GM18870 (cell line): ENCODE data around the gene CABLES1.
"Not testable (repeated sequence)": the region's sequence is repeated elsewhere in the genome, so short reads cannot be mapped to it uniquely, and the experiment has no call there.

ENCODE experiments used
- ATAC-seq: cut with Tn5 transposase; IDR thresholded peaks from one replicate; pipeline ENCODE4 v1.9.1; 2021; ENCODE audit warnings: moderate library complexity; ENCODE audit not compliant: unreplicated experiment

The CABLES1 gene

GRCh38 chr18:23134780-23135549, at the start of gene CABLES1:
TSS of gene CABLES1 (plus strand) at chr18:23135485. CDS start at chr18:23135763, 278 bp downstream.
- no peak for ATAC-seq

DNA sequence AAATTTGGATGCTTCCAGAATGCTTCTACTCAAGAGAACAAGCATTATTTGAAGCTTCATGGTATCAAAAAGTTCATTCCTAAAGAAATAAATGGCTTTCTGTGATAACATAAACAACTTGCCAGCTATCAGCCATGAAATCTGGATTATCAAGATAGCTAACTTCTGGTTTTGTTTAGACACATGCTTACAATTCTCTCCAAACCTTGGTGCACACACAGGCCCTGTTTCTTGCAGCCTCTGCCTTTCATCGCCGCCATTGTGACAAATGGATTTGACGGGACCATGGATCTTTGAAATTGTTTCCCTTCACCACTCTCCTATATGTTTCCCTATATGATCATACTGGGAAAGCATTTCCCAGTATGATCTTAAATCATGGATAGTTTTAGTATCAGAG, 47.9 kb upstream of the CABLES1 start:
- no peak for ATAC-seq

- no peak for ATAC-seq
Observed at GRCh38 chr18:23088310-23088709, 47.0 kb upstream of the CABLES1 start.

- not testable (repeated sequence) for ATAC-seq
Observed at GRCh38 chr18:23091017-23091993, 44.0 kb upstream of the CABLES1 start.

- ATAC-seq = no peak
Observed at GRCh38 chr18:23092121-23092520, 43.2 kb upstream of the CABLES1 start.

DNA sequence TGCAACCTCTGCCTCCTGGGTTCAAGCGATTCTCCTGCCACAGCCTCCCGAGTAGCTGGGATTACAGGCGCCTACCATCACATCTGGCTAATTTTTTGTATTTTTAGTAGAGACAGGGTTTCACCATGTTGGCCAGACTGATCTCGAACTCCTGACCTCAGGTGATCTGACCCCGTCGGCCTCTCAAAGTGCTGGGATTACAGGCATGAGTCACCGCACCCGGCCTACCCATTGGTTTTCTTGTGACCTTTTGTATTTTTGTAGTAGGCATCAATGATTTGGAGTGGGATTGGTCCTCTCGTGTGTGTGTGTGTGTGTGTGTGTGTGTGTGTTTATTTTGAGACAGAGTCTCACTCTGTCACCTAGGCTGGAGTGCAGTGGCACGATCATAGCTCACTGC, 42.2 kb upstream of the CABLES1 start:
- not testable (repeated sequence) for ATAC-seq

DNA sequence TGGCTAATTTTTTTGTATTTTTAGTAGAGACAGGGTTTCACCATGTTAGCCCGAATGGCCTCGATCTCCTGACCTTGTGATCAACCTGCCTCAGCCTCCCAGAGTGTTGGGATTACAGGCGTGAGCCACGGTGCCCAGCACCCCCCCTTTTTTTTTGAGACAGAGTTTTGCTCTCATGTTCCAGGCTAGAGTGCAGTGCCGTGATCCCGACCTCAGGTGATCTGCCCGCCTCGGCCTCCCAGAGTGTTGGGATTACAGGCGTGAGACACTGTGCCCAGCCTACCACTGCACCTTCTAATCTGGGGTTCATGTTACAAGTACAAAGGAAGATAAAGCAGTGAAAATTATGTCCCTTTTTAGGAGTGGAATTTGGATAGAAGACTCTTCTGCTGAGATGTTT, 41.5 kb upstream of the CABLES1 start:
- no peak for ATAC-seq

DNA sequence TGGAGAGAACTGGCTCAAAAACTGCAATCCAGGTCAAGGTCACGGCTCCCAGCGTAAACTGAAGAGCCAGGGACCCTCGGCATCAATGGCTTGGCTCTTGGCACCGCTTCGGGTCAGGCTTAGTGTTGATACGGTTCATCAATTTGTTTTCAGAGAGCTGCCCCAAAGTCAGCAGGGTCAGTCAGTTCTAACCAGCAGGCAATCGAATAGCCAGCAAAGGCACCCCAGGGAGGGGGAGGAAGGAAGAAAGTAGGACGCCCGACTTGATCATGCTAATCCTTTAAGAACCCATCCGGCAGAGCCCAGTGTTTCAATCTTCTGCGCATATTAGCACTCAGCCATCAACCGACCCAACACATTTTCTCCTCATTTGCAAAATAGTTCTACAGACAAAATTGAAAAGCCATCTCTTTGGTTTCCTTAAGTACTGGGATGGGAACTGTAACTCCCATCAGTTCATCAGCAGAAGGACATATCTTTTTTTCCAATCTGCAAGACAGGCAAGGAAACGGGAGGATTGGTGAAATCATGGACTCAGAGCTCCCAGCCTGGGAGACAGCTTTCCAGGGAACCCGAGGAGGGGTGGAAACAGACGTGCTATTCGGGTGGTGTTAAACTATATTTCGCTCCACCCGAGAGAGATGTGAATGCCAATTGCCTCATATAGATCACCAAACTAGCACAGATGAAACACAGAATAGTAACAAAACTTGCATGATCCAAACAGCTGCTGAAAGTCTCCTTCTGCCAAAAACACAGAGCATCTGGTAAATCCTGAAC, 40.7 kb upstream of the CABLES1 start:
- no peak for ATAC-seq

DNA sequence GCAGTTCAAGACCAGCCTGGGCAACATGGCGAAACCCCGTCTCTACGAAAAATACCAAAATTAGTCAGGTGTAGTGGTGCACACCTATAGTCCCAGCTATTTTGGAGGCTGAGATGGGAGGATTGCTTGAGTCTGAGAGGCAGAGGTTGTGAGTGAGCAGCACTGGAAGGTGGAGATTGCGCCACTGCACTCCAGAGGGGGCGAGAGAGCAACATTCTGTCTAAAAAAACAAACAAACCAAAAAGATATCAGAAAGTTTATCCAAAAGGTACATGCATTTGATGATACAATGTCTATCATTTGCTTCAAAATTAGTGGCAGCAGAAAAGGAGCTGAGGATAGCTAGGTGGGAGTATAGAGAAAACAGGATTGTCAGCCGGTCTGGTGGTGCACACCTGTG, 39.8 kb upstream of the CABLES1 start:
- no peak for ATAC-seq

DNA sequence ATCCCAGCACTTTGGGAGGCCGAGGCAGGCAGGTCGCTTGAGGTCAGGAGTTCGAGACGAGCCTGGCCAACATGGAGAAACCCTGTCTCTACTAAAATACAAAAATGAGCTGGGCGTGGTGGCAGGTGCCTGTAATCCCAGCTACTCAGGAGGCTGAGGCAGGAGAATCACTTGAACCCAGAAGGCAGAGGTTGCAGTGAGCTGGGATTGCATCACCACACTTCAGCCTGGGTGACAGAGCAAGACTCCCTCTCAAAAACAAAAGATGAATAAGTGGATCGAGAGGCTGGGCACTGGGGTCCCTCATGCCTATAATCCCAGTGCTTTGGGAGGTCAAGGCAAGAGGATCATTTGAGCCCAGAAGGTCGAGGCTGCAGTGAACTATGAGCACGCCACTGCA, 38.3 kb upstream of the CABLES1 start:
- not testable (repeated sequence) for ATAC-seq

- no peak for ATAC-seq
Observed at GRCh38 chr18:23099621-23100020, 35.7 kb upstream of the CABLES1 start.

- ATAC-seq = no peak
Observed at GRCh38 chr18:23101861-23102432, 33.3 kb upstream of the CABLES1 start.

- ATAC-seq = no peak
Observed at GRCh38 chr18:23102493-23103261, 32.6 kb upstream of the CABLES1 start.

DNA sequence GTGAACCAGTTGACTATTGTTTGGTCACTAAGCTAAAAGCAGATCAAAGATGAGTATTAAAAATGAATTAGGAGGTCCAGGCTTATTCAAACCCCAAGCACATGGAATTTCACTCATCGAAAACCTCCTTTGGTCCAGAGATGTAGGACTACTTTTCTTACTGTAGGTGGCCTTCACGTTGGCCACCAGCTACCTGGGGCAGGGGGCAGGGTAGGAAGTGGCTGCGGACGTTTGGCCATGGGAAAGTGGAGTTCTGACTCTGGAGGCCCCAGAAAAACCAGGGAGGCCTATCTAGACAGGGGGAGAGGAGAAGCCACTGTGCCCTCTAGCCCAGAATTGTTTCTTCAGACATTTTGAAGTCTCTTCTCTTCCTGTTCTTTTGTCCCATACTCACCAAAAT, 31.8 kb upstream of the CABLES1 start:
- ATAC-seq = no peak

GRCh38 chr18:23105030-23105429, 30.3 kb upstream of the CABLES1 start:
- no peak for ATAC-seq

DNA sequence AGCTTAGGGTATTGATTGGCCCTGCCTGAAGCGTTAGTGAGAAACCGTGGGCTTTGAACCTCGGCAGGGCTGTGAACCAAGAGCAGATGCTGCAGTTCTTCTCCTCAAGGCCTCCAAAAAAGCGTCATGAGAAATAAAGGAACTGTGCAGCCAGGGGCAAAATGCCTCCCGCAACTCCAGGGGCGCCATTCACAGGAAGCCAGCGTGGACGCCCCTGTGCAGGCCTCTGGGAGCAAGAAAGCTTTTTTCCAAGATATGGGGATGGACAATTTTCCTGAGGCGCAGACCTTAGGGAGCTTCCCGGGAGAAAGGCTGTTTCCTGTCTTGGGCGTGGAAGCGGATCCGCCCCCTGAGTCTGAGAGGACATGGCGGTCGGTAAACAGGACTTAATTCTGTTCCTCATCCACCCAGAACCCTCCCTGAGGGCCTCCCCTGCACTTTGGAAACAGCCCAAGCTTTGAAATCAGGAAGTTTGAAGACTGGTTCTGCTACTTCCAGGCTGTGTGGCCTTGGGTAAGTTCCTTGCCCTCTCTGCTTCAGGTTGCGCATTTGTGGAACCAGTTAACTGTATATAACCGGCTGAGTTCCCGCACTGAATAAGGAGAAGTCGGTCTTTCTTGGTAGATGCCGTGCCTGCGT, 29.6 kb upstream of the CABLES1 start:
- no peak for ATAC-seq

DNA sequence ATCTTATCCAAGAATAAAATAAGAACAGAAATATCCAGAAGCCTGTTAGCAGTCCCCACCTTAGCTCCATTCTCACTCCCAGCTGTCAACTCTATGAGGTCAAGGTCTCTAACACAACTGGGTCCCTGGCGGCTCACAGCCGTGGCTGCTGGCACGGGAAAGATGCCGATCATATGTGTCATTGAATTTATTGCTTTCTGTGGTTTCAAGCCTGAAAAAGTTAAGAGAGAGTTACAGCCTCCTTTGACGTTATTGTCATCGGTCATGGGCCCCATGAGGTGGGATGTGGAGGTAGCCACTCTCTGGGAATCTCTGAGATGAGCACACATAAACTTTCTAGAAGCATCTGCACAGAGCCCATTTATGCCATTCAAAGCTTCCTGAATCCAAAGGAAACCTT, 28.7 kb upstream of the CABLES1 start:
- ATAC-seq = no peak

DNA sequence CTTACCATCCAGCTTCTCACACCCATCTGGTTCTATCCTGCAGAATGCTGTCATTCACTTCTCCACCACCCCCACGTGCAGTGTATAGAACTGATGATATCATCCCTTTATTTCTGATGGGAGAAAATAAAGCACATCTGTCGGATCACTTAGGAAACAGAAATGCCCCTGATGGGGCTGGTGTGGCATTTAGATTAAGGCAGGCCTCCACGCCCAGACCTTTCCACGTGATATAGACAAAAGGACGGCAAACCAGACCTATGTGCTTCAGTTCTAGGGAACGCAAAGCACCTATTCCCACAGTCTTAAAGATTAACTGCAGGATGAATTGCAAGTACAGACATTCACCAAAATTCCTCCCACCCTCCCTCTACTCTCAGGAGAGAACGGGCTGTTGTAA, 27.6 kb upstream of the CABLES1 start:
- ATAC-seq = no peak

GRCh38 chr18:23108496-23108895, 26.8 kb upstream of the CABLES1 start:
- ATAC-seq = no peak

DNA sequence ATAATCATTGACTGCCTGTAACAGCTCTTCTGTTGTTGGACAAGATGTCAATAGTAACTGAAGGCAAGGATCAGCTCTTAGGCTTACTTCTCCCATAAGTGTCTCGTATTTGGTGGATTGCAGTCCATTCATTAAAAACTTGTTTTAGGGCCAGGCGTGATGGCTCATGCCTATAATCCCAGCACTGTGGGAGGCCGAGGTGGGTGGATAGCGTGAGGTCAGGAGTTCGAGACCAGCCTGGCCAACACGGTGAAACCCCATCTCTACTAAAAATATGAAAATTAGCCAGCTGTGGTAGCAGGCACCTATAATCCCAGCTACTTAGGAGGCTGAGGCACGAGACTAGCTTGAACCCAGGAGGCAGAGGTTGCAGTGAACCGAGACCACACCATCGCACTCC, 26.1 kb upstream of the CABLES1 start:
- not testable (repeated sequence) for ATAC-seq
